Measurements from ENCODE around the gene TCERG1.

DNA sequence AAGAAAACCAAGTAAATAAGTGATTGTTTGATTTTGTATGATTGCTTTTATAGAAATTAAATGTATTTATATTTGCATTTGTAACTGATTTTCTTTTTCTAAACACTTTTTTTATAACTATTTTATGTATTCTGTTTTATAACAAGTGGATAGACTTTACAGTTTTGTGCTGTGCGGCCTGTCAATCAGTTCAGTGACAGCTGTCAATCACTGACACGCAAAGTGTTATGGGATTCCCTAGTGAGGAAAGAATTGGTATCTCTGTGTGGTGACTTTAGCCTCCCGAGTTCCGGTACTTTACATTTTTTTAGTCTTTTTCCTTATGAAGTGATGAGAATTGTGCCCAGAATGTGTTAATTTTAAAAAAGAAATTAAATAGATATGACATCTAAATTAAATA, 52.5 kb downstream of the TCERG1 start:
- TF ChIP-seq GATA2 (IDR thresholded peaks at IDR 0.05; ENCODE audit: low read depth, low read length): no peak
- TF ChIP-seq GATA3 (IDR thresholded peaks at IDR 0.05; ENCODE audit: low read depth, low read length): no peak
